GM19193 (cell line): ENCODE measurements around the gene MCM10.

ENCODE experiments used
- POLR2A ChIP-seq: IDR thresholded peaks from 4 replicates; pipeline ENCODE4 v1.6.1; 2011; ENCODE audit not compliant: insufficient read depth, insufficient read length; ENCODE audit errors: extremely low read depth

Gene MCM10

DNA sequence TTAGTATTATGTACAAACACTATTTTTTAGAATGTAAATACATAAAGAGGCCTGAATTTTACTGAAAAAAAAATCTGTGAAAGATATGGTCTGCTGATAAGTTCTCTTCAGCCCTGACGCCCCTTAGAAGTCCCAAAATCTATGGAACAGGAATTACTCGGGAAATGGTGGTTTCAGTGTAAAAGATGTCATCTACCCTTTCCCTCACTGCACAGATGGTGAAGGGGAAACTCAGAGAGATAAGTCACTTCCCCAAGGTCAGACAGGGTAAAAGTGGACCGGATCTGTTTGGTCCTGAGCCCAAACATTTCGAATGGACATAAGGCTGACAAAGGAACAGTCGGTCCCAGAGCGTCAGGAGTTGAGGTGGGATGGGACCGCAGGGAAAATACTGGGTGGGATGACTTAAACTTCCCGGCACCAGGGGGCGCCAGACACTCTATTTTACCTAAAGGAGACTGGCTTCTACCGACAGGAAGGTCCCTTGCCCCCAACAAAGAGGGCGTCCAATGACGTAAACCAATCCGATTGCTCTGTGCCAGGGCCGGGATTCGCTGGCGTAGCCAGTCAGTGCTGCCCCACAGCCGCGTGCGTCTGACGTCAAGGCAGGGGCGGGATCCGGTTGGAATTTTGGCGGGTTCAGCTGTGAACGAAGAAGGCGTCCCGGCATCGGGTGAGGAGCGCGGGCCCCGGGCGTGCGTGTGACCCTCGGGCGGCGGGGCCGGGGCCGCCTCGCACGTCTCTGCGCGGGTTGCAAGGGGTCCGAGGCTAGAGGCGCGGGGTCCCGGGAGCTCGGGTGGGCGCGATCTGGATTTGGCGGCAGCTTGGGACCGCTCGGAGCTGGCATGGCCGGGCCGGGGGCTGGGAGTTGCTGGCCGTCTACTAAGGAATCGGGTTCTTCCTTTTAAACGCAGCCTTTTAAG lies at the start of gene MCM10:
Gene MCM10, plus strand, starts transcription at position 625 of the 923 bp plus-strand sequence. CDS start 2,645 bp downstream, outside the sequence.
- peak; percentile 59 for TF ChIP-seq POLR2A

DNA sequence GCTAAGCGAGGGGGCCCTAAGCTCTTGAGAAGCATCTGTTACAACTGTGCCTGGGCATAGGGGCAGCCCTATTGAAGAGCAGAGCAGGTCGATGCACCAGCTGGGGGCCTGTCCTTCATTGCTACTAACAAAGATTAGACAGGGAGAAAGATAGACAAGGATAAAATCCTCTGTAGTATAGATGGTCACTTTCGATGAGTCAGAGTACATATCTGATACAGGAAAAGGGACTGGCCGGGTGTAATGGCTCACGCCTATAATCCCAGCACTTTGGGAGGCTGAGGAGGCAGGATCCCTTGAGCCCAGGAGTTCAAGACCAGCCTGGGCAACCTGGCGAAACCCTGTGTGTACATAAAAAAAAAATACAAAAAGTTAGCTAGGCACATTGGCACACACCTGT lies 47.8 kb upstream of the MCM10 start:
- TF ChIP-seq POLR2A: no peak

DNA sequence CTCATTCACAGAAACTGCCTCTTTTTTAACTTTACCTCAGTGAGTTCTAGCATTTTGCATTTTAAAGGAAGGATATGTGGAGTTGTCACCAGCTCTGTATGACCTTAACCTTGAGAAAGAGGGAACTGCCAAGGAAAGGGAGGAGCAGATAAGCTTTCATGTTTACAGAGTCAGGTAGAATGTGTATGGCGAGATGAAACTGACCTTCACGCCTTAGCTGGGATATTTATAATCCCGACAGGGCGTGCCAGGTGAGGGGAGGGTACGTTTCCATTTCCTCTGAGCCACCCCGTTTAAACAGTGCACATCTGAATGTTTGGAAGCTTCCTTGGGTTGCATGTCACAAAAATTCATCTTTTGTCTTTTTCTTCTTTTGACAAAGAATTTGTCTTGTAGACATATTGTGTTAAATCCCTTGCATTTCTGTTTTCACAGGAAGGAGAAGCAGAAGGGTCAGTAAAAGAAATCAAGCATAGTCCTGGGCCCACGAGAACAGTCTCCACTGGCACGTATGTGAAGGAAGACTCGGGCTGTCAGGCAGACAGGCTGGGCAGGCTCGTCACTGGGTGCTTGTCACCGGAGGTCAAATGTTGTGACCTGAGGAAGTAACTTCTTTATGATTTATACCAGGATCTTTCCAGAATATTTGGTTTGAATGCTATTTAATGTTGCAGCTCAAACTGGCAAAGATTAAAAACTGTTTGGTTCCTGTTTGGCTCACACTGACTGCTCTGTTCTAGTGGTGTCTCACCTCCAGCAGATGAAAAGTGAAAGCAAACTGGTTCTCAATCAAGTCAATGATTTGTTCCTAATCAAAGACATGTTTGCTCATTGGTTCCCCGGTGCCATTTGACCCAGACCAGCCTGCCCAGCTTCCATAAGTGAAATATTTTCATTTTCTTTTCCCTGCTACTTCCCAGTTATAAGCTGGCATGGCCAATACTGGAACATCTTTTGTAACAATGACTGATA lies 45.2 kb upstream of the MCM10 start:
- no peak for TF ChIP-seq POLR2A

DNA sequence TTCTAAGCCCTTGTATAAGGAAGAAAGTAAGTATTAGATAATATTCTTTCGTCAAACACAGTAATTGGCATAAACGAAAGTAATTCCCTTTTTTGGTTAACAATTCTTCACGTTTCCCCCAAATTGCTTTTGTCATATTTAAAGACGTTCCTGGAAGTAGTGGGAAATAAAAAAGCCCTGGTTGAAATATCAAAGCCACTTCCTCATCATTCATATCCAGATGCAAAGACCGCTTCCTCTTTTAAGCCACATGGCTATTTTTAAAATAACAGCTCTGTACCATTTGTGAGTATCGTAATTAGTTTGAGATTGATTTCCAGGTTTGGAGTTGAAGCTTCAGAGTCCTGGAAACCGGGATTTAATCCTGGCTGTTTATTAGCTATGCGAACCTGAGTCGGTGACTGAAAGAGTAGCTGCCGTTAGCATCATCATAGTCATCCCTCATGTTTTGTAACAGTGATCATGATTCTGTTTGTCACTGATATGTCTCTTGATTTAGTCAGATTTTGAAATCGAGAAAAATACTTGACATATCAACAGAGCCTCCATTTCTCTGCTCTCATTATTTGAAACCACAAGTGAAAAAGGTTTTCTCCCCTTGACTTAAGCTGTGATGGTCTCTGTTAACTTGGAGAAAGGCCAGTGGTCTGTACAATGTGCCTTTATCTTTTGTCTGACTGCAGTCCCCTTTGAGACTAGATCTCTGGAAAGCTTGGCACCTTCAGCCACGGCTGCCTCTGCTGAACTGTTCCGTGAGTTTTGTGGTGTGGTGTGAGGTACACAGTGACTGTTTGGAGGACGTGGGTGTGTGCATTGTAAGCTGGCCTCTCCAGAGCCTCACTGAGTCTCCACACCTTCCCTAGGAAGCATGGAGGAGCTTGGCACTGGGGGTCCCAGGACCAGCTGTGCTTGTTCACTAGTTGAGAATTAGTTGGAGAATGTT lies 43.2 kb upstream of the MCM10 start:
- no peak for TF ChIP-seq POLR2A

DNA sequence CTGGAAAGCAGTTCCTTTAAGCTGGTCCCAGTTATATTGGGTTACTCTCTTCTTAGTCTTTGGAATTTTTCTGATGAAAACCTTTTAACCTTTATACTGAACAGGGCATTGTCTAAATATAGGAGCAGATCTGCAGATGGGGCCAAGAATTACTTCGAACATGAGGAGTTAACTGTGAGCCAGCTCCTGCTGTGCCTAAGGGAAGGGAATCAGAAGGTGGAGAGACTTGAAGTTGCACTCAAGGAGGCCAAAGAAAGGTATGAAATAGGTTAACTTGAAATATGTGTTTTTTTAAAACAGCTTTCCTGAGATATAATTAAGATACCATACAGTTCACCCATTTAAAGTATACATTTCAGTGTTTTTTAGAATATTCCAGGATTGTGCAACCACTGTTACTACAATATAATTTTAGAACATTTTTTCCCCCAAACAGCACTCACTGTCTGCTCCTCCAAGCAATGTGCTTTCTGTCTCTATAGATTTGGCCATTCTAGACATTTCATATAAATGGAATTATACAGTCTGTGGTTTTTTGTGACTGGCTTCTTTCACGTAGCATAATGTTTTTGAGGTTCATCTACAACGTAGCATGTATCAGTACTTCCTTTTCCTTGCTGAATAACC lies 42.5 kb upstream of the MCM10 start:
- no peak for TF ChIP-seq POLR2A

DNA sequence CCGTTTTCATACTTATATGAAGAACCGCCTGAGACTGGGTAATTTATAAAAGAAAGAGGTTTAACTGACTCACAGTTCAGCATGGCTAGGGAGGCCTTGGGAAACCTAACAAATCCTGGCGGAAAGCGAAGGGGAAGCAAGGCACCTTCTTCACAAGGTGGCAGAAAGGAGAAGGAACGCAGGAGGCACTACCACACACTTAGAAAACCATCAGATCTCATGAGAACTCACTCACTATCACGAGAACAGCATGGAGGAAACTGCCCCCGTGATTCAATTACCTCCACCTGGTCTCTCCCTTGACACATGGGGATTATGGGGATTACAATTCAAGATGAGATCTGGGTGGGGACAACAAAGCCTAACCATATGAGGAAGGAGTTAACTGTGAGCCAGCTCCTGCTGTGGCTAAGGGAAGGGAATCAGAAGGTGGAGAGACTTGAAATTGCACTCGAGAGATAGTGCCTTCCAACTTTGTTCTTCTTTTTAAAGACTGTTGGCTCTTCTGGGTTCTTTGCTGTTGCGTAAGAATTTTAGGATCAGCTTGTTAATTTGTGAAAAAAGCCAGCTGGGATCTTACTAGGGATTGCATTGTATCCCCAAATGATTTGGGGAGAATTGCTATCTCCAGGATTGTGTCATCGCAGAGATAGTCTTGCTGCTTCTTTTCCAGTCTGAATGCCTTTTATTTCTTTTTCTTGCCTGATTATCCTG lies 40.4 kb upstream of the MCM10 start:
- no peak for TF ChIP-seq POLR2A

DNA sequence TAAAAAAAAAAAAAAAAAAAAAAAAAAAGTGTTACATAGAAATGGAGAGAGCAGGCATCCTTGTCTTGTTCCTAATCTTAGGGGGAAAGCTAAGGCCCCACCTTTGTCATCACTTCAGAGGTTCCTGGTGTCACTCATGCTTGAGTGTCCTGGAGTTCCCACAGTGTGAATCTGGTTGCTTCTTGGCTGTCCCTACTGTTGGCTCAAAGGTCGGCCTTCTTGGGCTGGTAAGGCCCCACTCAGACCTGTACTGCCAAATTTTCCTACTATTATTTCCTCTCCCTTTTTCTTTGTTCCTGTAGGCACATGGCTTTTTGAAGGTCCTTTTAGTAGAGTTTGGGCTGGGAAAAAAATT lies 39.9 kb upstream of the MCM10 start:
- no peak for TF ChIP-seq POLR2A

DNA sequence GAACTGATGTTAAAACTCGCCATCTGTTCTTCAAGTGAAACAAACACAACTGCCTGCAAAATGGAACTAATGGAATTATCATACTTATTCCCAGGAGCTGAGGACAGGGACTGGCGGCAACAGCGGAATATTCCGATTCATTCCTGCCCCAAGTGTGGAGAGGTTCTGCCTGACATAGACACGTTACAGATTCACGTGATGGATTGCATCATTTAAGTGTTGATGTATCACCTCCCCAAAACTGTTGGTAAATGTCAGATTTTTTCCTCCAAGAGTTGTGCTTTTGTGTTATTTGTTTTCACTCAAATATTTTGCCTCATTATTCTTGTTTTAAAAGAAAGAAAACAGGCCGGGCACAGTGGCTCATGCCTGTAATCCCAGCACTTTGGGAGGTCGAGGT lies 24.7 kb upstream of the MCM10 start:
- TF ChIP-seq POLR2A: no peak

DNA sequence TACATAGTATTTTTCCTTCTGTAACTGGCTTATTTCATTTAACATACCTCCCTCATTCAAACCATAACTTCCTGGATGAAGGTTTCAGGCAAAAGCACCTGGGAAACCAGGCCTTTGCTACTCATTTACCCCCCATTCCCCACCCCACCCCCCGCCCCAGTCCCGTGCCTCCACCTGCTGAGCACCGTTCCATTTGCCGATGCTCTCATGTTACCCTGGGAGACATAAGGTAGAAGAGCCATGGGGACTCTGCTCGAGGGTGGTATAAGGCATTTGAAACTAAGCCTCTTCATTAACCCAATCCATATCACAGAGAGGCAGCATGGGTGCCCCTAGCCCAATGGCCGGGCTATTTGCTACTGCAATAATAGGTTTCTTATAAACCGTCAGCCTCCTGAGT lies 22.2 kb upstream of the MCM10 start:
- TF ChIP-seq POLR2A: no peak

DNA sequence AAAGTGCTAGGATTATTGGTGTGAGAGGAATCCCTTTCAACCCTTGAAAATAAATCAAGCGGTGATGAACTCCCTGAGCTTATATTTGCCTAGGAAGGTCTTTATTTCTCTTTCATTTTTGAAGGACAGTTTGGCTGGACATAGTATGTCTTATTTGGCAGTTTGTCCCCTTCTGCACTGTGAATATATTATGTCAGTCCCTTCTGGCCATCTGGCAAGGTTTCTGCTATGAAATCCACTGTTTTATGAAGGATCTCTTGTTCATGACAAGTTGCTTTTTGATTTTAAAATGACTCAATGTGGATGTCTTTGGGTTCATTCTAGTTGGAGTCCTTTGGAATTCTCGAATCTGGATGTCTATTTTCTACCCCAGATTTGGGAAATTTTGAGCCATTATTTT lies 21.7 kb upstream of the MCM10 start:
- TF ChIP-seq POLR2A: no peak

DNA sequence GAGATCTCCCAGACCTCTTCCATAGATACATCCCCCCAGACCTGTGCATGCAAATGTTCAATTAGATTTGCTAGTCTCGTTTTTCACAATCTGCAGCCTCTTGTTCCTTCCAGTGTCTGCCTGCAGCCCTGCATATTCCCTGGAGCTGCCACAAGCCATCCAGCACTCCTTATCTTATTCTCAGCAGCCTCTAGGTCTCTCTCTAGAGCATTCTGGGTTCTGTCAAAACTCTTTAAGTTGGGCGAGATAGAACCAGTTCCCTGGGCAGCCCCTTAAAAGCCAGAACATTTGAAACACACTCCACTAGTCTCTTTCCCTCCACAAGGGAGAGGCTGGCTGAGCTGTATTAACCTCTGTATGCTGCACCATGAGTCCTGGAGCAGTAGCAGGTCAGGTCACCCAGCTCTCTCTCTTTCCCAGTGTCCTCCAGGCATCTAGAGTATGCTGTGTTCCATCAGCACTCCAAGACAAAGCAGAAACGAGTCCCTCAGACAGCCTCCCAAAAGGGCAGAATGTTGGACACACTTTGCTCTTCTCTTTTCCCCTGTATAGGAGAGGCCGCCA lies 20.6 kb upstream of the MCM10 start:
- no peak for TF ChIP-seq POLR2A

DNA sequence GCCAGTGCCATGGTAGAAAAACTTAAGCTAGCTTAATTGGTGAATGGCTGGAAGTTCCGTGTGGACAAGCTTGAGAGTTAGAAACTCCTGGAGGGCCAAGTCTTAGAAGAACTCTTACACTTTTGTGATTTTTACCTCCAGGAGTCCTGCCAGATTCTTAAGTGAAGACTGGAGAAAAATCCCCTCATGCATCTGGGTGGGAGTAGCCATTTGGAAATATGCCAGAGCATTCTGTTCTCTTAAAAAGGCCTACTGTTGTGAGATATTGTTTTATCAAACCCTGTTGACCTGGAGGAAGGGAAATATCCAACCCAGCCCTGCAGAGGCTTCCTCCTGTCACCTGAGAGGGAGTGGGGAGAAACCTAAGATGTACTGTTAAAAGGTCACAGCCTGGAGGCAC lies 17.6 kb upstream of the MCM10 start:
- TF ChIP-seq POLR2A: no peak

DNA sequence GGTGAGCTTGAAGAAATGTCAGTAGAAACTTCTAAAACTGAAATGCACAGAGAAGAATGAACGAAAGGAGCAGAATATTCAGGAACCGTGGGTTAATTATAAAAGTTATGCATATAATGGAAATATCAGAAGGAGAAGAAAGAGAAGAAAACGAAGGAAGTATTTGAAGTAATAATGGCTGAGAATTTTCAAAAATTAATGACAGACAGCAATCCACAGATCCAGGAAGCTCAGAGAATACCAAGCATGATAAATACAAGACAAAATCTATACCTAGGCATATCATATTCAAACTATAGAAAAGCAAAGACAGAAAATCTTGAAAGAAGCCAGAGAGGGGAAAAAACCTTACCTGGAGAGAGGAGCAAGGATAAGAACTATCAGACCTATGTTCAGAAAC lies 16.5 kb upstream of the MCM10 start:
- no peak for TF ChIP-seq POLR2A
